Adipocyte (in vitro differentiated cells): Measurements from ENCODE around the gene HMG20B.

ENCODE experiments used
- DNase-seq: peaks from one replicate; pipeline ENCODE4 v3.0.0-alpha.2; 2015; ENCODE audit warnings: low read depth
- H3K27me3 ChIP-seq: replicated peaks from 2 replicates; pipeline ENCODE4 v1.7.0; 2013; ENCODE audit warnings: mild to moderate bottlenecking, low read length, moderate library complexity; ENCODE audit not compliant: control insufficient read depth, insufficient read depth
- H3K36me3 ChIP-seq: 2 replicates; pipeline ENCODE4 v1.7.0; 2013; ENCODE audit warnings: low read length, mild to moderate bottlenecking, moderate library complexity; ENCODE audit not compliant: control insufficient read depth, insufficient read depth, severe bottlenecking
- H3K4me1 ChIP-seq: 2 replicates; pipeline ENCODE4 v1.7.0; 2013; ENCODE audit warnings: mild to moderate bottlenecking, low read length, moderate library complexity; ENCODE audit not compliant: control insufficient read depth, insufficient read depth
- H3K4me3 ChIP-seq: 2 replicates; pipeline ENCODE4 v1.7.0; 2013; ENCODE audit warnings: mild to moderate bottlenecking, low read length, moderate library complexity
- H3K9ac ChIP-seq: 2 replicates; pipeline ENCODE4 v1.7.0; 2013; ENCODE audit warnings: mild to moderate bottlenecking, low read length, moderate library complexity
- H3K9me3 ChIP-seq: 2 replicates; pipeline ENCODE4 v1.7.0; 2013; ENCODE audit warnings: mild to moderate bottlenecking, low read length, moderate library complexity; ENCODE audit not compliant: control insufficient read depth

The HMG20B gene

GRCh38 chr19:3531716-3532115 lies 41.0 kb upstream of the HMG20B start:
- Histone ChIP-seq H3K9me3 (no peaks in the 10 kb centered on the region), H3K36me3 (peaks cover 65% of the 10 kb centered on the region), H3K27me3 (no peaks in the 10 kb centered on the region), H3K4me3 (no peak overlapping the region), H3K9ac (no peak overlapping the region), H3K4me1 (peaks cover 7% of the 10 kb centered on the region)
- DNase-seq = no peak

- Histone ChIP-seq H3K9ac (no peak overlapping the region), H3K9me3 (no peaks in the 10 kb centered on the region), H3K4me1 (peaks cover 11% of the 10 kb centered on the region), H3K36me3 (peaks cover 61% of the 10 kb centered on the region), H3K27me3 (no peaks in the 10 kb centered on the region), H3K4me3 (no peak overlapping the region)
- DNase-seq = no peak
Measured at GRCh38 chr19:3532154-3532786, 40.5 kb upstream of the HMG20B start.

- Histone ChIP-seq H3K9ac (no peak overlapping the region), H3K4me3 (no peak overlapping the region), H3K4me1 (peaks cover 11% of the 10 kb centered on the region), H3K9me3 (no peaks in the 10 kb centered on the region), H3K27me3 (no peaks in the 10 kb centered on the region), H3K36me3 (peaks cover 56% of the 10 kb centered on the region)
- no peak for DNase-seq
Measured at GRCh38 chr19:3533033-3533432, 39.7 kb upstream of the HMG20B start.

GRCh38 chr19:3533563-3534216 lies 39.1 kb upstream of the HMG20B start:
- Histone ChIP-seq H3K9ac (no peak overlapping the region), H3K36me3 (peaks cover 51% of the 10 kb centered on the region), H3K27me3 (no peaks in the 10 kb centered on the region), H3K9me3 (no peaks in the 10 kb centered on the region), H3K4me1 (peaks cover 11% of the 10 kb centered on the region), H3K4me3 (no peak overlapping the region)
- no peak for DNase-seq

GRCh38 chr19:3534375-3535234 lies 38.1 kb upstream of the HMG20B start:
- DNase-seq = no peak
- H3K27me3 ChIP-seq = no peaks in the 10 kb centered on the region
- H3K36me3 ChIP-seq = peaks cover 51% of the 10 kb centered on the region
- H3K4me1 ChIP-seq = peaks cover 11% of the 10 kb centered on the region
- no peaks in the 10 kb centered on the region for H3K9me3 ChIP-seq
- H3K9ac ChIP-seq = no peak overlapping the region
- no peak overlapping the region for H3K4me3 ChIP-seq

- Histone ChIP-seq H3K4me3 (no peak overlapping the region), H3K27me3 (no peaks in the 10 kb centered on the region), H3K36me3 (peaks cover 51% of the 10 kb centered on the region), H3K9me3 (no peaks in the 10 kb centered on the region), H3K4me1 (peaks cover 11% of the 10 kb centered on the region), H3K9ac (no peak overlapping the region)
- no peak for DNase-seq
Measured at GRCh38 chr19:3535235-3535535, 37.6 kb upstream of the HMG20B start.

GRCh38 chr19:3535563-3535965 lies 37.2 kb upstream of the HMG20B start:
- Histone ChIP-seq H3K27me3 (no peaks in the 10 kb centered on the region), H3K9ac (no peak overlapping the region), H3K4me3 (no peak overlapping the region), H3K9me3 (no peaks in the 10 kb centered on the region), H3K4me1 (peaks cover 11% of the 10 kb centered on the region), H3K36me3 (peaks cover 49% of the 10 kb centered on the region)
- no peak for DNase-seq

GRCh38 chr19:3535981-3536380 lies 36.8 kb upstream of the HMG20B start:
- H3K27me3 ChIP-seq = no peaks in the 10 kb centered on the region
- no peak for DNase-seq
- peaks cover 11% of the 10 kb centered on the region for H3K4me1 ChIP-seq
- H3K9me3 ChIP-seq = no peaks in the 10 kb centered on the region
- H3K9ac ChIP-seq = peak overlapping the region; percentile 41
- peaks cover 44% of the 10 kb centered on the region for H3K36me3 ChIP-seq
- no peak overlapping the region for H3K4me3 ChIP-seq

- Histone ChIP-seq H3K9me3 (no peaks in the 10 kb centered on the region), H3K9ac (peak overlapping the region; percentile 41), H3K4me3 (no peak overlapping the region), H3K36me3 (peaks cover 39% of the 10 kb centered on the region), H3K4me1 (peaks cover 11% of the 10 kb centered on the region), H3K27me3 (no peaks in the 10 kb centered on the region)
- no peak for DNase-seq
Measured at GRCh38 chr19:3536429-3537100, 36.2 kb upstream of the HMG20B start.

- DNase-seq = no peak
- Histone ChIP-seq H3K4me1 (peaks cover 11% of the 10 kb centered on the region), H3K9ac (no peak overlapping the region), H3K36me3 (peaks cover 34% of the 10 kb centered on the region), H3K27me3 (no peaks in the 10 kb centered on the region), H3K4me3 (no peak overlapping the region), H3K9me3 (no peaks in the 10 kb centered on the region)
Measured at GRCh38 chr19:3537101-3537437, 35.7 kb upstream of the HMG20B start.
